ENCODE measurements around the gene CRKL.

DNA sequence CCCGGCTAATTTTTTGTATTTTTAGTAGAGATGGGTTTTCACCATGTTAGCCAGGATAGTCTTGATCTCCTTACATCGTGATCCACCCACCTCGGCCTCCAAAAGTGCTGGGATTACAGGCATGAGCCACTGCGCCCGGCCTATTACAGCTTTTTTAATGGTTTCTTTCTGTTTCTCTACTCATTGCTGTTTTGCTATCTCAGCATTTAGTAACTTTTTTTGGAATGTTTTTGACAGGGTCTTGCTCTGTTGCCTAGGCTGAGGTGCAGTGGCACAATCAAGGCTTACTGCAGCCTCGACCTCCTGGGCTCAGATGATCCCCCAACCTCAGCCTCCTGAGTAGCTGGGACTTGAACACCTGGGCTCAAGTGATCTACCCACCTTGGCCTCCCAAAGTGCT, 4.7 kb upstream of the CRKL start:
- TF ChIP-seq, protein P1, sequence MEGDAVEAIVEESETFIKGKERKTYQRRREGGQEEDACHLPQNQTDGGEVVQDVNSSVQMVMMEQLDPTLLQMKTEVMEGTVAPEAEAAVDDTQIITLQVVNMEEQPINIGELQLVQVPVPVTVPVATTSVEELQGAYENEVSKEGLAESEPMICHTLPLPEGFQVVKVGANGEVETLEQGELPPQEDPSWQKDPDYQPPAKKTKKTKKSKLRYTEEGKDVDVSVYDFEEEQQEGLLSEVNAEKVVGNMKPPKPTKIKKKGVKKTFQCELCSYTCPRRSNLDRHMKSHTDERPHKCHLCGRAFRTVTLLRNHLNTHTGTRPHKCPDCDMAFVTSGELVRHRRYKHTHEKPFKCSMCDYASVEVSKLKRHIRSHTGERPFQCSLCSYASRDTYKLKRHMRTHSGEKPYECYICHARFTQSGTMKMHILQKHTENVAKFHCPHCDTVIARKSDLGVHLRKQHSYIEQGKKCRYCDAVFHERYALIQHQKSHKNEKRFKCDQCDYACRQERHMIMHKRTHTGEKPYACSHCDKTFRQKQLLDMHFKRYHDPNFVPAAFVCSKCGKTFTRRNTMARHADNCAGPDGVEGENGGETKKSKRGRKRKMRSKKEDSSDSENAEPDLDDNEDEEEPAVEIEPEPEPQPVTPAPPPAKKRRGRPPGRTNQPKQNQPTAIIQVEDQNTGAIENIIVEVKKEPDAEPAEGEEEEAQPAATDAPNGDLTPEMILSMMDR (IDR thresholded peaks at IDR 0.05): no peak
- no peak for TF ChIP-seq EZH2phosphoT487 (IDR thresholded peaks at IDR 0.05)

All from neural progenitor cell (in vitro differentiated cells).